Chondrocyte (in vitro differentiated cells): ENCODE results near the gene CADPS2. TPM values are rescaled to one million over a fixed set of nuclear protein-coding genes. Genes with fewer than 3 reads are reported as not detected.

Experiments
- DNase-seq: peaks from one replicate; pipeline ENCODE4 v3.0.0; 2021; ENCODE audit warnings: mixed read lengths, low spot score
- H3K27ac Mint-ChIP-seq: one replicate; pipeline ENCODE4 v1.8.0; 2021; ENCODE audit warnings: mild to moderate bottlenecking, moderate library complexity, mixed read lengths; ENCODE audit not compliant: unreplicated experiment
- H3K27me3 Mint-ChIP-seq: 2 replicates; pipeline ENCODE4 v1.8.0; 2021; ENCODE audit warnings: low read depth, mixed read lengths
- H3K36me3 Mint-ChIP-seq: 2 replicates; pipeline ENCODE4 v1.8.0; 2021; ENCODE audit warnings: low read depth, mixed read lengths
- H3K4me1 Mint-ChIP-seq: 2 replicates; pipeline ENCODE4 v1.8.0; 2021; ENCODE audit warnings: low read depth, mild to moderate bottlenecking, mixed read lengths
- H3K4me3 Mint-ChIP-seq: one replicate; pipeline ENCODE4 v1.8.0; 2021; ENCODE audit warnings: mild to moderate bottlenecking, moderate library complexity, mixed read lengths; ENCODE audit not compliant: unreplicated experiment
- H3K9me3 Mint-ChIP-seq: 2 replicates; pipeline ENCODE4 v1.8.0; 2021; ENCODE audit warnings: low read depth, mixed read lengths
- CTCF ChIP-seq: fragments of 200-600 bp; sonication (generic); IDR thresholded peaks from 2 replicates; pipeline ENCODE4 v1.5.0; 2021; ENCODE audit warnings: antibody characterized with exemption, mild to moderate bottlenecking, moderate library complexity
- total RNA-seq: library from RNA; stranded (reverse); gene quantifications from 3 replicates; pipeline ENCODE4 v1.2.1, GENCODE V29; 2021

CADPS2 gene
- total RNA-seq, 1 donor from 2014 or later: 0.32 TPM

GRCh38 chr7:122311734-122312450 lies 574.4 kb downstream of the CADPS2 start:
- no peaks in the 10 kb centered on the region for H3K9me3 Mint-ChIP-seq
- TF ChIP-seq CTCF: no peak
- no peak overlapping the region for H3K4me3 Mint-ChIP-seq
- peaks cover 15% of the 10 kb centered on the region for H3K4me1 Mint-ChIP-seq
- peaks cover 8% of the 10 kb centered on the region for H3K36me3 Mint-ChIP-seq
- DNase-seq: no peak
- H3K27me3 Mint-ChIP-seq: peaks cover 85% of the 10 kb centered on the region
- no peak overlapping the region for H3K27ac Mint-ChIP-seq

- Mint-ChIP-seq H3K4me1 (peaks cover 19% of the 10 kb centered on the region), H3K4me3 (peak overlapping the region; percentile 31), H3K27me3 (peaks cover 86% of the 10 kb centered on the region)
Observed at GRCh38 chr7:122311050-122311700, 575.1 kb downstream of the CADPS2 start.

GRCh38 chr7:122310119-122311021 lies 575.9 kb downstream of the CADPS2 start:
- Mint-ChIP-seq H3K27me3 (peaks cover 86% of the 10 kb centered on the region), H3K36me3 (peaks cover 3% of the 10 kb centered on the region), H3K27ac (no peak overlapping the region), H3K4me1 (peaks cover 27% of the 10 kb centered on the region), H3K9me3 (no peaks in the 10 kb centered on the region), H3K4me3 (peak overlapping the region; percentile 49)
- TF ChIP-seq CTCF: no peak
- peak; percentile 79 for DNase-seq

More at GRCh38 chr7:122311050-122311700, 575.1 kb downstream of the CADPS2 start:
- no peak overlapping the region for H3K27ac Mint-ChIP-seq
- H3K9me3 Mint-ChIP-seq: no peaks in the 10 kb centered on the region
- peaks cover 8% of the 10 kb centered on the region for H3K36me3 Mint-ChIP-seq
- no peak for DNase-seq
- no peak for TF ChIP-seq CTCF

GRCh38 chr7:122309421-122309820 lies 576.8 kb downstream of the CADPS2 start:
- Mint-ChIP-seq H3K4me3 (no peak overlapping the region), H3K9me3 (no peaks in the 10 kb centered on the region), H3K27ac (no peak overlapping the region), H3K4me1 (peaks cover 34% of the 10 kb centered on the region), H3K27me3 (peaks cover 84% of the 10 kb centered on the region), H3K36me3 (no peaks in the 10 kb centered on the region)
- DNase-seq: no peak
- no peak for TF ChIP-seq CTCF

GRCh38 chr7:122307228-122307621 lies 579.0 kb downstream of the CADPS2 start:
- Mint-ChIP-seq H3K4me1 (peaks cover 35% of the 10 kb centered on the region), H3K27me3 (peaks cover 87% of the 10 kb centered on the region), H3K36me3 (no peaks in the 10 kb centered on the region), H3K9me3 (no peaks in the 10 kb centered on the region), H3K27ac (no peak overlapping the region), H3K4me3 (no peak overlapping the region)
- TF ChIP-seq CTCF: no peak
- peak; percentile 55 for DNase-seq
